ENCODE data around the gene CGB7. TPM values are rescaled to one million over a fixed set of nuclear protein-coding genes. Genes with fewer than 3 reads are reported as not detected.

The CGB7 gene
- total RNA-seq: 1 to 10 TPM in 2 of 4 donors, under 1 TPM in 1, not detected in 1; 0.22 to 4.4 (median 1.7) TPM

DNA sequence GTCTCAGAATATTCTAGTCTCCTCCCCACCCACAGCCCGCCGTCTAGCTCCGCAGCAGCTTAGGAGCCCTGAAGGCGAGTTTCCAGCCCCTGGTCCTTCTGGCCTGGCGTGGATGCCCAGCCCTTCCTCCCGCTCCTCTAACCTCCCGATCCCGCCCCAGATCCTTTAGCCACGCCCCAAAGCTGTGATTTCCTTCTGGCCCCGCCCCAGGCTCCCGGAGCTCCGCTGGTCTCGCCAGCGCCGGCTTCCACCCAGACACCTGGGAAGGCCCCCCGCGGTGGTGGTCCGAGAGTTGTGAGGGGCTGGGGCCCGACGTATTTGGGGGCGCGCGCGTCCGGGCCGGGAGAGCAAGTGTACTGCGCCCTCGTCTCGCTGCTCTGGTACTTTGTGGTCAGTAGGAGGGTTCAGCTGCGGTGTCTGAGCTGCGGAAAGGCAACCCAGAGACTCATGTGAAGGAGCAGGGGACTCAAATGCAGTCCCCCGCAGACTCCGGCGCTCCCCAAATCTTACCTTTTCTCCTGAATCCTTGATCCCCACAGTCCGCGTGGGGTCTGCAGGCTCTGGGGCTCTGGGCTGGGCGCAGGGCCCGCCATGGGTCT, at the start of gene CGB7:
CGB7 (minus strand) TSS at position 114 of the 599 bp plus-strand sequence. CDS start 2,374 bp downstream, outside the sequence.
- H3K4me1 ChIP-seq: peaks cover 16 to 31% (median 19%) of the 10 kb centered on the region in 3 donors
- peak within 1 kb of the TSS; percentile 39 to 78 (median 54) for H3K4me3 ChIP-seq
- H3K27me3 ChIP-seq: peaks cover 0 to 61% (median 2%) of the 10 kb centered on the region in 4 donors
- intact Hi-C loops (cut with DNase I): no loop called here
- no peak for DNase-seq
- WGBS, 2 donors: 0 to 6% methylated on average over 13 to 21 of the region's 38 CpGs
- H3K9me3 ChIP-seq: no peaks in the 10 kb centered on the region
- H3K27ac ChIP-seq: no peak within 1 kb of the TSS
- H3K36me3 ChIP-seq: no peaks in the 10 kb centered on the region
- TF ChIP-seq, protein P1, sequence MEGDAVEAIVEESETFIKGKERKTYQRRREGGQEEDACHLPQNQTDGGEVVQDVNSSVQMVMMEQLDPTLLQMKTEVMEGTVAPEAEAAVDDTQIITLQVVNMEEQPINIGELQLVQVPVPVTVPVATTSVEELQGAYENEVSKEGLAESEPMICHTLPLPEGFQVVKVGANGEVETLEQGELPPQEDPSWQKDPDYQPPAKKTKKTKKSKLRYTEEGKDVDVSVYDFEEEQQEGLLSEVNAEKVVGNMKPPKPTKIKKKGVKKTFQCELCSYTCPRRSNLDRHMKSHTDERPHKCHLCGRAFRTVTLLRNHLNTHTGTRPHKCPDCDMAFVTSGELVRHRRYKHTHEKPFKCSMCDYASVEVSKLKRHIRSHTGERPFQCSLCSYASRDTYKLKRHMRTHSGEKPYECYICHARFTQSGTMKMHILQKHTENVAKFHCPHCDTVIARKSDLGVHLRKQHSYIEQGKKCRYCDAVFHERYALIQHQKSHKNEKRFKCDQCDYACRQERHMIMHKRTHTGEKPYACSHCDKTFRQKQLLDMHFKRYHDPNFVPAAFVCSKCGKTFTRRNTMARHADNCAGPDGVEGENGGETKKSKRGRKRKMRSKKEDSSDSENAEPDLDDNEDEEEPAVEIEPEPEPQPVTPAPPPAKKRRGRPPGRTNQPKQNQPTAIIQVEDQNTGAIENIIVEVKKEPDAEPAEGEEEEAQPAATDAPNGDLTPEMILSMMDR (IDR thresholded peaks at IDR 0.05): no peak
- no peak for TF ChIP-seq POLR2A (IDR thresholded peaks at IDR 0.05)

DNA sequence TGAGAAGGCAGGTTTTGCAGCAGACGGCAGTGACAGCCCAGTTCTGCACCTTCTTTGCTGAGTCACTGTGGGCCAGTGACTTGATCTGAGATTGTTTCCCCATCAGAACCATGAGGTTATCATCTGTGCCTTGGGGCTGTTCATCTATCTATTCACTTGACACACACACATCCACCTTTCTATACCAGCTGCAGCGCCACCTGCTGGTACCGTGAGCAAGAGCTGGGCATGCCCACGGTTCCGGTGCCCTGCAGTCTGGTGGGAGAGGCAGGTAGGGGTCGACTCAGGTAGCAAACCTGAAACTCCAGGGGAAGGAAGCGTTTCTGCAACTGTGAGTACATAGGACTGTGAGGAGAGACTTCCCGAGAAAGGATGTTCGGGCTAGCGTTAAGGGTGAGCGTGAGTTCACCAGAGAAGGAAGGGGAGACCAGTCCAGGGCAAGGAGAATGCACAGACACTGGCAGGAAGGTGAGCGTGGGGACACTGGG, 49.1 kb upstream of the CGB7 start:
- H3K4me3 ChIP-seq: no peak overlapping the region
- no peak for DNase-seq
- H3K27ac ChIP-seq: no peak overlapping the region
- TF ChIP-seq POLR2A (IDR thresholded peaks at IDR 0.05): no peak
- TF ChIP-seq, protein P1 (IDR thresholded peaks at IDR 0.05): peak; percentile 42 to 88 (median 74)
- peaks cover 0 to 24% (median 0%) of the 10 kb centered on the region in 3 donors for H3K4me1 ChIP-seq
- intact Hi-C loops (cut with DNase I): no loop called here
- no peaks in the 10 kb centered on the region for H3K9me3 ChIP-seq
- 69 to 87% methylated on average over 7 to 8 of the region's 12 CpGs for WGBS, 2 donors
- peaks cover 42 to 81% (median 72%) of the 10 kb centered on the region in 3 donors for H3K36me3 ChIP-seq
- no peaks in the 10 kb centered on the region for H3K27me3 ChIP-seq

DNA sequence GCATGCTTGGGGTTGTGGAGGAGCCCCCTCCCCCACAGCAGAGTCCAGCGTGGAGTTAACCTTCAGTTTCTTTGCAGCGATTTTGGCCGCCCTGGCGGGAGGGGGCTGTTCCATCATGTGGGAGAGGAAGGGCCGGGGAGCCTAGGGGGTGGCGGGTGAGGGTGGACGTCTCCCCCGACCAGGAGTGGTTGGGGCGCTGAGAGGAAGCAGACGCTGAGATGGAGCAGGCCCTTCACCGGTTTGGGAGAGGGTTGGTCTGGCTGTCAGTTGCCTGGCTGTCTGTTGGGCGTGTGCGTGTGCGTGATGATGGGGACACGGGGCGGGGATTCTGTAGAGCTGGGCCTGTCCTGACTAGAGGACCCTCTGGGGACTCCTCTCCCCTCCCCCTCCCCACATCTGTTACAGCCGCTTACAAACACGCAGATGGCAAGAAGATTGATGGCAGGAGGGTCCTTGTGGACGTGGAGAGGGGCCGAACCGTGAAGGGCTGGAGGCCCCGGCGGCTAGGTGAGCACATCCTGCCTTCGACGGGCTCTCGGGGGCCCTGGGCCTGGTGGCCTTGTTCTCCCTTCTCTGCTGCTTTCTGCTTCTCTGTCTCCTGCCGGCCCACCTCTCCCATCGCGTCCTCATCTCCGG, 46.8 kb upstream of the CGB7 start:
- Histone ChIP-seq H3K27ac (no peak overlapping the region), H3K36me3 (peaks cover 44 to 100% (median 93%) of the 10 kb centered on the region in 3 donors), H3K27me3 (no peaks in the 10 kb centered on the region), H3K9me3 (no peaks in the 10 kb centered on the region), H3K4me1 (peaks cover 0 to 7% (median 0%) of the 10 kb centered on the region in 3 donors), H3K4me3 (no peak overlapping the region)
- TF ChIP-seq, protein P1 (IDR thresholded peaks at IDR 0.05): no peak
- TF ChIP-seq POLR2A (IDR thresholded peaks at IDR 0.05): no peak
- WGBS, 2 donors: 83 to 86% methylated on average over 9 to 14 of the region's 30 CpGs
- intact Hi-C loops (cut with DNase I): loop anchor here (5.0 kb wide), 1 partner anchor 93 kb away; no protein-coding TSS in a partner anchor
- DNase-seq: no peak

DNA sequence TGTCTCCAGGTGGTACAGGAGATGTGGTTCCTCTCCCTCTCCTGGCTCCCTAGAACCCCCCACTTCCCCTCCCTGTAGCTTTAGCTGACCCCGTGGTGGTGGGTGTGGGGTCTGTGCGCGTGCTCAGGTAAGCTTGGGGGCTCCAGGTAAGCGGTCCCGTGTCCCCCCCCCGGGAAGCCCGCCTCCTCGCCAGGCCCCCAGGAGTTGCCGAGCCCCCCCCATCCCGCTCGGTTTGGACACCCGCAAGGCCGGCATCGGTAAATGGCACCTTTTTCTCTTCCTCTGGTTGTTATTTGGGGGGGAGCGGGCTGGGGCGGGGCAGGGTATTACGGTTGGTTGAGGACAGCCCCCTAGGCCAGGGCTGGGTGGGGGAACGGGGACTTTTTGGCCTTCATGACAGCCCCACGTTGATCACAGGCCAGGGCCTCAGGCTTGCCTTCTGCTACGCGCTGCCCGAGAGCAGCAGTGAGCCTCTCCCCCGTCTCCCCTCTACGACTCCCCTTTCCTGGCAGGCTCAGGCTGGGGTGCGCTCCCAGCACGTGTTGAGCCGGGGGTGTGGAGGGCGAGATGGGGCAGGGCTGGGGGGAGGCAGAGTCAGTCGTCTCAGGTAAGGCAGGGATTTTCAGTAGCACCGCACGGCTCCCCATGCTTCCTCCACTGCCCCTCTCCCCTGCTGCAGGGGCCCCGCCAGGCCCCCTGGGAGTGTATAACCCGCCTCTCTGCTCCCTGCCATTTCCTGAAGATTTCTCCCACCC, 46.0 kb upstream of the CGB7 start:
- 72 to 82% methylated on average over 7 to 14 of the region's 33 CpGs for WGBS, 2 donors
- Histone ChIP-seq H3K4me1 (peaks cover 0 to 8% (median 0%) of the 10 kb centered on the region in 3 donors), H3K4me3 (no peak overlapping the region), H3K27me3 (no peaks in the 10 kb centered on the region), H3K36me3 (peaks cover 49 to 100% (median 94%) of the 10 kb centered on the region in 3 donors), H3K27ac (no peak overlapping the region), H3K9me3 (no peaks in the 10 kb centered on the region)
- TF ChIP-seq POLR2A (IDR thresholded peaks at IDR 0.05): no peak
- TF ChIP-seq, protein P1 (IDR thresholded peaks at IDR 0.05): no peak
- intact Hi-C loops (cut with DNase I): loop anchor here (5.0 kb wide), 1 partner anchor 94 kb away; no protein-coding TSS in a partner anchor
- DNase-seq: no peak

All from esophagus squamous epithelium (tissue), 5 donors.